ENCODE measurements around the gene SKA1.
"Not testable (repeated sequence)": the region's sequence is repeated elsewhere in the genome, so short reads cannot be mapped to it uniquely, and the experiment has no call there.

SKA1 gene

DNA sequence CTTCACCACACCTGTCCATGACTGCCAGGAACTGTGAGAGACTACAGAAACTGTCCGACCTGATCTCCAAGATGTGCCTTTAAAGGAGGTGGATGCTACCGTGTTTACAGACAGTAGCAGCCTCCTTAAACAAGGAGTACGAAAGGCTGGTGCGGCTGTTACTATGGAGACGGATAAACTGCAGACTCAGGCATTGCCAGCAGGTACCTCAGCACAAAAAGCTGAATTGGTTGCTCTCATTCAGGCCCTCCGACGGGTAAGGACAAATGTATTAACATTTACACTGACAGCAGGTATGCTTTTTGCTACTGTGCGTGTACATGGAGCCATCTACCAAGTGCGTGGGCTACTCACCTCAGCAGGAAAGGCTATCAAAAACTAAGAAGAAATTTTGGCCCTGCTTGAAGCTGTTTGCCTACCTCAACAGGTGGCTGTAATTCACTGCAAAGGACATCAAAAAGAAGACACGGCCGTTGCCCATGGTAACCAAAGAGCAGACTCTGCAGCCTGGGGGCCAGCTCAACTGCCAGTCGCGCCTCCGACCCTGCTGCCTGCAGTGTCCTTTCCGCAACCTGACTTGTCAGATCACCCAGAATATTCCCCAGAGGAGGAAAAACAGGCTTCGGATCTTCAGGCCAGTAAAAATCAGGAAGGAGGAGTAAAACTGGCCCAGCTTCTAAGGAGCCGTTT is 30.9 kb downstream of the SKA1 start:
- no peaks in the 10 kb centered on the region for H3K36me3 ChIP-seq (ENCODE audit: insufficient read depth, low read length)
- H3K4me3 ChIP-seq (ENCODE audit: low read depth, low read length) = no peak overlapping the region
- H3K4me1 ChIP-seq (ENCODE audit: control insufficient read depth, insufficient read depth, low read length, unreplicated experiment) = no peaks in the 10 kb centered on the region
- H3K79me2 ChIP-seq (ENCODE audit: control insufficient read depth, insufficient read depth, low read length, unreplicated experiment) = no peaks in the 10 kb centered on the region
- peaks cover 98% of the 10 kb centered on the region for H3K27me3 ChIP-seq (ENCODE audit: insufficient read depth, low read length)
- no peak overlapping the region for H2AFZ ChIP-seq (ENCODE audit: low read length, unreplicated experiment)
- H3K27ac ChIP-seq (ENCODE audit: low read depth, low read length) = no peak overlapping the region

DNA sequence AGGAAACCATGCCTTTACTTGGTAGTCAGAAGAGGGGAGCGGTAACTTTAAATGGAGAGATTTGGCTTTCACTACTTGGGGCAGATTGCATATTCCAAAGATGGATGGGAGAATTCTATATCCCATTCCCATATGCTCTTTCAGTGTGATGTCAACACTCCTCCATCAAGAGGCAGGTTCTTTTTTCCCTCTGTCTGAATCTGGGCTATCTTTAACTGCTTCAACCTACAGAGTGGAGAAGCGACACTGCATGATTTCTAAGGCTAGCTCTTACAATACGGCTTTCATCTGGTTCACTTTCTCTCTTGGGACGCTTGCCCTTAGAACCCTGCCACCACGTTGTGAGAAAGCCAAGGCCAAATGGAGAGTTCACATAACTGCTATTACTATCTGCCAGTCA is 34.4 kb downstream of the SKA1 start:
- Histone ChIP-seq H3K4me1 (ENCODE audit: control insufficient read depth, insufficient read depth, low read length, unreplicated experiment) (no peaks in the 10 kb centered on the region), H3K27ac (ENCODE audit: low read depth, low read length) (no peak overlapping the region), H2AFZ (ENCODE audit: low read length, unreplicated experiment) (no peak overlapping the region), H3K36me3 (ENCODE audit: insufficient read depth, low read length) (no peaks in the 10 kb centered on the region), H3K79me2 (ENCODE audit: control insufficient read depth, insufficient read depth, low read length, unreplicated experiment) (no peaks in the 10 kb centered on the region), H3K27me3 (ENCODE audit: insufficient read depth, low read length) (peaks cover 65% of the 10 kb centered on the region), H3K4me3 (ENCODE audit: low read depth, low read length) (no peak overlapping the region)

DNA sequence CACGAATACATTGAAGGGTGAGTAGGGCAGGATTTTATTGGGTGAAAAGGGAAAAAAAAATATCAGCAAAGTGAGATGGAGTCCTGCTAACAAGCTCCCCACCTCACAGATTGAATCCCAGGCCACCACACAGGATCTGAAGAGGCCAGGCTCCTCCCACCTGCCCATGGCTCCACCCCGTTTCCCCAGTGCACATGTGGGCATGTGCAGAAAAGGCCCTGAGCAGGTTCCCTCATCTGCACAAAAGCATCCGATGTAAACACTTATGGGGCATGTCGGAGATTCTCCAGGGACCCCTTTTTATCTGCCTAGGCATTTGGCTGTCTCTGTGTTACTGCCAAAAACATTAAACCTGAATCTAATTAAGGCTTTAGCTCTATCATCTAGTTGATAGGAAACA is 35.2 kb downstream of the SKA1 start:
- H3K79me2 ChIP-seq (ENCODE audit: control insufficient read depth, insufficient read depth, low read length, unreplicated experiment) = no peaks in the 10 kb centered on the region
- H3K27me3 ChIP-seq (ENCODE audit: insufficient read depth, low read length) = peaks cover 58% of the 10 kb centered on the region
- H3K27ac ChIP-seq (ENCODE audit: low read depth, low read length) = no peak overlapping the region
- H3K4me3 ChIP-seq (ENCODE audit: low read depth, low read length) = no peak overlapping the region
- no peaks in the 10 kb centered on the region for H3K36me3 ChIP-seq (ENCODE audit: insufficient read depth, low read length)
- no peaks in the 10 kb centered on the region for H3K4me1 ChIP-seq (ENCODE audit: control insufficient read depth, insufficient read depth, low read length, unreplicated experiment)
- no peak overlapping the region for H2AFZ ChIP-seq (ENCODE audit: low read length, unreplicated experiment)

DNA sequence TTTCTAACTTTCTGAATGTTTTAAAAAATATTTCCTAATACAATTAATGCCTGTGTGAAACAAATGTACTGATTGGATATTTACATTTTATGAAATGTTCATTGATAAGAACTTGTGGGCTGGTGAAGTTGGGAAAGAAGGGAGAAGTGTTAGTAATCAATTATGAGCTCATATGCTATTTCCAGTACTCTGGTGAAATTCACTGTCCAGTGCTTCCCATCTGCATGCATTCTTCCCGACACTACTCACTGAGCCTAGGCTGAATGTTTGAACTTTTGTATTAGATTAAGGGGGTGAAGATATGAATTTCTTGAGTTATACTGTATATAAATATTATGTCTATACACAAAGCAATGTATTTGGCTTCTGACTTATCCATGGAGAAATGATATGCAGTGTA is 36.0 kb downstream of the SKA1 start:
- Histone ChIP-seq H2AFZ (ENCODE audit: low read length, unreplicated experiment) (no peak overlapping the region), H3K36me3 (ENCODE audit: insufficient read depth, low read length) (no peaks in the 10 kb centered on the region), H3K27ac (ENCODE audit: low read depth, low read length) (no peak overlapping the region), H3K27me3 (ENCODE audit: insufficient read depth, low read length) (peaks cover 54% of the 10 kb centered on the region), H3K4me1 (ENCODE audit: control insufficient read depth, insufficient read depth, low read length, unreplicated experiment) (no peaks in the 10 kb centered on the region), H3K4me3 (ENCODE audit: low read depth, low read length) (no peak overlapping the region), H3K79me2 (ENCODE audit: control insufficient read depth, insufficient read depth, low read length, unreplicated experiment) (no peaks in the 10 kb centered on the region)

DNA sequence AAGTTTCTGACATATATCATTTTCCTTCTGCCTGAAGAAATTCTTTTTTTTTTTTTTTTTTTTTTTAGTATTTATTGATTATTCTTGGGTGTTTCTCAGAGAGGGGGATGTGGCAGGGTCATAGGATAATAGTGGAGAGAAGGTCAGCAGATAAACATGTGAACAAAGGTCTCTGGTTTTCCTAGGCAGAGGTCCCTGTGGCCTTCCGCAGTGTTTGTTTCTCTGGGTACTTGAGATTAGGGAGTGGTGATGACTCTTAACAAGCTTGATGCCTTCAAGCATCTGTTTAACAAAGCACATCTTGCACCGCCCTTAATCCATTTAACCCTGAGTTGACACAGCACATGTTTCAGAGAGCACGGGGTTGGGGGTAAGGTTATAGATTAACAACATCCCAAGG is 42.0 kb downstream of the SKA1 start:
- H2AFZ ChIP-seq (ENCODE audit: low read length, unreplicated experiment); H3K79me2 ChIP-seq (ENCODE audit: control insufficient read depth, insufficient read depth, low read length, unreplicated experiment); H3K4me3 ChIP-seq (ENCODE audit: low read depth, low read length); H3K27ac ChIP-seq (ENCODE audit: low read depth, low read length); H3K4me1 ChIP-seq (ENCODE audit: control insufficient read depth, insufficient read depth, low read length, unreplicated experiment); H3K36me3 ChIP-seq (ENCODE audit: insufficient read depth, low read length): not testable (repeated sequence)
- peaks cover 20% of the 10 kb centered on the region; the same call in 1 of the 2 replicates for H3K27me3 ChIP-seq (ENCODE audit: insufficient read depth, low read length)

DNA sequence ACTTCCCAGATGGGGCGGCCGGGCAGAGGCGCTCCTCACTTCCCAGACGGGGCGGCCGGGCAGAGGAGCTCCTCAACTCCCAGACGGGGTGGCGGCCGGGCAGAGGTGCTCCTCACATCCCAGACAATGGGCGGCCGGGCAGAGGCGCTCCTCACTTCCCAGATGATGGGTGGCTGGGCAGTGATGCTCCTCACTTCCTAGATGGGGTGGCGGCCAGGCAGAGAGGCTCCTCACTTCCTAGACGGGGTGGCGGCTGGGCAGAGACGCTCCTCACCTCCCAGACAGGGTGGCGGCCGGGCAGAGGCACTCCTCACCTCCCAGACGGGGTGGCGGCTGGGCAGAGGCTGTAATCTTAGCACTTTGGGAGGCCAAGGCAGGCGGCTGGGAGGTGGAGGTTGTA is 42.9 kb downstream of the SKA1 start:
- H3K4me1 ChIP-seq (ENCODE audit: control insufficient read depth, insufficient read depth, low read length, unreplicated experiment); H3K27ac ChIP-seq (ENCODE audit: low read depth, low read length); H3K79me2 ChIP-seq (ENCODE audit: control insufficient read depth, insufficient read depth, low read length, unreplicated experiment); H3K4me3 ChIP-seq (ENCODE audit: low read depth, low read length); H2AFZ ChIP-seq (ENCODE audit: low read length, unreplicated experiment); H3K36me3 ChIP-seq (ENCODE audit: insufficient read depth, low read length): not testable (repeated sequence)
- H3K27me3 ChIP-seq (ENCODE audit: insufficient read depth, low read length) = peaks cover 24% of the 10 kb centered on the region; the same call in 1 of the 2 replicates

DNA sequence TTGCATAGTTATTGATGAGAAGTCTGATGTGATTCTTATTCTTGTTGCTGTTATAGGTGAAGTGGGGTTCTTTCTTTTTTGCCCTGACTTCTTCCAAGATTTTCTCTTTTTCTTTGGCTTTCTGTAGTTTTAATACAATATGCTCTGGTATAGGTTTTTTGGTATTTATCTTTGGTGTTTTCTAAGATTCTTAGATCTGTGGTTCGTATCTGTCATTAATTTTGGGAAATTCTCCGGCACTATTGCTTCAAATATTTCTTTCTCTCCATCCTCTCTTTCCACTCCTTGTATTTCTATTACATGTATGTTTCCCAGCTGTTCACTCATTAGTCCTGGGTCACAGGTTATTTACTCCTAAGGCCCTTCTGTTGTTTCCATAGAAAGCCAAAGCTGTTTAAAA is 43.8 kb downstream of the SKA1 start:
- no peaks in the 10 kb centered on the region for H3K36me3 ChIP-seq (ENCODE audit: insufficient read depth, low read length)
- H2AFZ ChIP-seq (ENCODE audit: low read length, unreplicated experiment) = no peak overlapping the region
- no peak overlapping the region for H3K27ac ChIP-seq (ENCODE audit: low read depth, low read length)

DNA sequence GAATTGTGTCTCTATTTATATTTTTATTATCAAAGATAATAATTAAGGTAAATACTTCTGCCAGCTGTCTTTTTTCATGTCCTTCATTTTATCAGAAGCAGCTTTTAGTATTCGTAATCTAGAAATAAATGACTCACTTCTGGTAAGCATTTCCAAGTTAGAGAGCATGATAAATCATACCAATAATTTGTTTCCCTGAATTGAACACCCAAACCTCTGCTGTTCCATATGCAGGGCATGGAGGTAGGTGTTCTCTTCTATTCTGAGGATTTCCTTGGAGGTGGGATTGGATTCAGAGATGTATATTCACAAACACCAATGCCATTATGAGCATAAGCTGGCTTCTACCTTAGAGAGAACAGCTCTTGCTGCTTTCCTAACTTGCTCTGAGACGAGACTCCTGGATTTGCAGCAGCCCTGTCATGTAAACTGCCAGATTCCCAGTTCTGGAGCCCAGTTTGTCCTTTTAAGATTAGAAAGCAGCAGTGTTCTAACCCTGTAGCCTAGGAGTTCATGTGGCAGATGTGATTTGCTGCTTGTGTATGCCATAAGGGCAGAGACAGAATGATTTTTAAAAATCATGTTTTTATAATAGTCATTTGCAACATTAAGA is 47.5 kb downstream of the SKA1 start:
- no peak overlapping the region for H2AFZ ChIP-seq (ENCODE audit: low read length, unreplicated experiment)
- no peak overlapping the region for H3K27ac ChIP-seq (ENCODE audit: low read depth, low read length)
- H3K4me3 ChIP-seq (ENCODE audit: low read depth, low read length) = no peak overlapping the region
- no peaks in the 10 kb centered on the region for H3K4me1 ChIP-seq (ENCODE audit: control insufficient read depth, insufficient read depth, low read length, unreplicated experiment)
- H3K36me3 ChIP-seq (ENCODE audit: insufficient read depth, low read length) = no peaks in the 10 kb centered on the region
- H3K79me2 ChIP-seq (ENCODE audit: control insufficient read depth, insufficient read depth, low read length, unreplicated experiment) = no peaks in the 10 kb centered on the region
- H3K27me3 ChIP-seq (ENCODE audit: insufficient read depth, low read length) = peaks cover 29% of the 10 kb centered on the region

More for the DNA sequence above, 43.8 kb downstream of the SKA1 start:
- Histone ChIP-seq H3K79me2 (ENCODE audit: control insufficient read depth, insufficient read depth, low read length, unreplicated experiment) (no peaks in the 10 kb centered on the region), H3K27me3 (ENCODE audit: insufficient read depth, low read length) (peaks cover 27% of the 10 kb centered on the region; the same call in 1 of the 2 replicates), H3K4me3 (ENCODE audit: low read depth, low read length) (no peak overlapping the region), H3K4me1 (ENCODE audit: control insufficient read depth, insufficient read depth, low read length, unreplicated experiment) (no peaks in the 10 kb centered on the region)

DNA sequence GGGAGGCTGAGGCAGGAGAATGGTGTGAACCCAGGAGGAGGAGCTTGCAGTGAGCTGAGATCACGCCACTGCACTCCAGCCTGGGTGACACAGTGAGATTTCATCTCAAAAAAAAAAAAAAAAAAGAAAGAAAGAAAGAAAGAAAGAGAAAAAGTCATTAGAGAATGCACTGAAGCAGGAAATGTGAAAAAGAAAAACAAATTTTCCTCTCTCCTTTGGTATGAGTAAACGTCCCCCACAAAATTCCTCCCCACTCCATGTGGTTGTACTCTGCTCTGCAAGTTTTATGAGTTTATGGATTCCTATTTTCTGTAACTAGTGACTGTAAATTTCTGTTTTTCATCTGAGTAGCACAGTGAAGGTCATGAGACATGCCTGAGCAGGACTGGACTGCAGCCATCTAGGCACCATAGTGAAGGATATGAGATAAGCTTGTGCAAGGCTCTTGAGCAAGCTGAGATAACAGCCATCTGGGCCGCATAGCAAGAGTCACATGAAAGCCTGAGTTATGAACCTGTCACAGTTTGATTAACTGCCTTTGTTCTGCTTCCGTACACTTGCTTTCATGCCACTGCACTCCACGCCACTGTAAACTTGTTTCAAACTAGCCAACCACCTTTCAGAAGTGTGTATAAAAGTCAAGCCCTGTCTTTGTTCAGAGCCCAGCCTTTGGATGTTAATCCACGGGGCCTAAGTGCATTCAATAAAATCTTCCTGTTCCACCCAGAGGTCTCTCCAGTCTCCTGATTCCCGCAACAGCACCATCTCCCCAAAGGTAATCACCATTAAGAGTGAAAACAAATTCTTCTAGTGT is 50.2 kb downstream of the SKA1 start:
- H2AFZ ChIP-seq (ENCODE audit: low read length, unreplicated experiment) = no peak overlapping the region

DNA sequence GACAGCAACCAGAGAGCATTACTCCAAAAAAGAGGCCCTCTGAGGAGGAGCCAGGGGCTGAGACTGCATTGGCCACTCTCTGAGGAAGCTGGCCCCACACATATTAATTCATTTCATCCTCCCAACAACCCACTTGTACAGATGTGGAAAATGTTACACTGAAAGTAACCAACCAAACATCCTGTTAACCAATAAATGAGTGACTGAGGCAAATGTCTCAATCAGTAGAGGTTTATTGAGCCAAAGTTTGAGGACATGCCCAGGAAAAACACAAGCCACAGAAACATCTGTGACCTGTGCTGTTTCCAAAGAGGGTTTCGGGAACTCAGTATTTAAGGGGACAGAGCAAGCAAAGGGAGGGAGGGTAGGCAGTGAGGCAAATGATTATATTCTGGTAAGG is 53.0 kb downstream of the SKA1 start:
- Histone ChIP-seq H3K4me3 (ENCODE audit: low read depth, low read length) (no peak overlapping the region), H3K4me1 (ENCODE audit: control insufficient read depth, insufficient read depth, low read length, unreplicated experiment) (no peaks in the 10 kb centered on the region), H3K27me3 (ENCODE audit: insufficient read depth, low read length) (peaks cover 16% of the 10 kb centered on the region), H2AFZ (ENCODE audit: low read length, unreplicated experiment) (no peak overlapping the region), H3K36me3 (ENCODE audit: insufficient read depth, low read length) (no peaks in the 10 kb centered on the region), H3K27ac (ENCODE audit: low read depth, low read length) (no peak overlapping the region), H3K79me2 (ENCODE audit: control insufficient read depth, insufficient read depth, low read length, unreplicated experiment) (no peaks in the 10 kb centered on the region)

More for the DNA sequence above, 50.2 kb downstream of the SKA1 start:
- Histone ChIP-seq H3K4me1 (ENCODE audit: control insufficient read depth, insufficient read depth, low read length, unreplicated experiment) (no peaks in the 10 kb centered on the region), H3K79me2 (ENCODE audit: control insufficient read depth, insufficient read depth, low read length, unreplicated experiment) (no peaks in the 10 kb centered on the region), H3K36me3 (ENCODE audit: insufficient read depth, low read length) (no peaks in the 10 kb centered on the region), H3K27me3 (ENCODE audit: insufficient read depth, low read length) (peaks cover 26% of the 10 kb centered on the region), H3K4me3 (ENCODE audit: low read depth, low read length) (no peak overlapping the region), H3K27ac (ENCODE audit: low read depth, low read length) (no peak overlapping the region)
